ENCODE results near the gene FSD1L.

DNA sequence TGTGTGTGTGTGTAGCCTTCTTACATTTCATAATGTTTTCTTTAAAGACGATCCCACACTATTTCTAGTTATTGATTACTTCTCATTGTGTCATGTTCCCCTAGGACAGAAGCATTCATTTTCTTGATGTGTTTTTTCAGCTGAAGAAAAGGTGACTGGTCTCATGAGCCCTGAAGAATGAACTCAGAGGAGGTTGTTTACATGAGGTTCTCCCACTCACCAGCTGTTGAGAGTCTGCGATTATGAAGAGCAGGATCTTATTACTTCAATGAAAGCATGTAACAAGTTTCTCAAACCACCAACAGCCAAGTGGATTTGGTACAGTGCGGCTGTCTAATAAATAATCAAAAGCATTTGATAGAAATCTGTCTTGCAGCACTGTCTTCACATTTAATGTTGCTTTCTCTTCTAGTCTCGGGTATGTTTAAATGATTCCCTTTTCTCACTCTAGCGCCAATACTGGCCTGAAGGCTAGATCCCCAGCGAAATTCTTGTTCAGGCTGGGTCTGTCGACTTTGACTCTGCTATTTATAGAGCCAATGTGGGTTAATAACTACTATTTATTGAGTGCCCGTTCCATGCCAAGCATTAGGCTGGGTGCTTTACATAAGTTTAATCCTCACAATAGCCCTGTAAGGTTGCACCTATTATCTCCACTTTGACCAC lies 9.6 kb upstream of the FSD1L start:
- TF ChIP-seq, protein P1, sequence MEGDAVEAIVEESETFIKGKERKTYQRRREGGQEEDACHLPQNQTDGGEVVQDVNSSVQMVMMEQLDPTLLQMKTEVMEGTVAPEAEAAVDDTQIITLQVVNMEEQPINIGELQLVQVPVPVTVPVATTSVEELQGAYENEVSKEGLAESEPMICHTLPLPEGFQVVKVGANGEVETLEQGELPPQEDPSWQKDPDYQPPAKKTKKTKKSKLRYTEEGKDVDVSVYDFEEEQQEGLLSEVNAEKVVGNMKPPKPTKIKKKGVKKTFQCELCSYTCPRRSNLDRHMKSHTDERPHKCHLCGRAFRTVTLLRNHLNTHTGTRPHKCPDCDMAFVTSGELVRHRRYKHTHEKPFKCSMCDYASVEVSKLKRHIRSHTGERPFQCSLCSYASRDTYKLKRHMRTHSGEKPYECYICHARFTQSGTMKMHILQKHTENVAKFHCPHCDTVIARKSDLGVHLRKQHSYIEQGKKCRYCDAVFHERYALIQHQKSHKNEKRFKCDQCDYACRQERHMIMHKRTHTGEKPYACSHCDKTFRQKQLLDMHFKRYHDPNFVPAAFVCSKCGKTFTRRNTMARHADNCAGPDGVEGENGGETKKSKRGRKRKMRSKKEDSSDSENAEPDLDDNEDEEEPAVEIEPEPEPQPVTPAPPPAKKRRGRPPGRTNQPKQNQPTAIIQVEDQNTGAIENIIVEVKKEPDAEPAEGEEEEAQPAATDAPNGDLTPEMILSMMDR (IDR thresholded peaks at IDR 0.05; ENCODE audit: low read length): no peak
- no peak for TF ChIP-seq EZH2 (optimal IDR thresholded peaks at IDR 0.05; ENCODE audit: low read depth, low read length)
